Amniotic epithelial cell (primary cell): ENCODE measurements around the gene IFNW1.
A peak's percentile ranks its signal among the peaks of the same experiment; 100 is the strongest.

Source experiments
- DNase-seq: peaks from one replicate; pipeline ENCODE4 v3.0.0-alpha.2; 2010; ENCODE audit warnings: low read depth

Gene IFNW1

DNA sequence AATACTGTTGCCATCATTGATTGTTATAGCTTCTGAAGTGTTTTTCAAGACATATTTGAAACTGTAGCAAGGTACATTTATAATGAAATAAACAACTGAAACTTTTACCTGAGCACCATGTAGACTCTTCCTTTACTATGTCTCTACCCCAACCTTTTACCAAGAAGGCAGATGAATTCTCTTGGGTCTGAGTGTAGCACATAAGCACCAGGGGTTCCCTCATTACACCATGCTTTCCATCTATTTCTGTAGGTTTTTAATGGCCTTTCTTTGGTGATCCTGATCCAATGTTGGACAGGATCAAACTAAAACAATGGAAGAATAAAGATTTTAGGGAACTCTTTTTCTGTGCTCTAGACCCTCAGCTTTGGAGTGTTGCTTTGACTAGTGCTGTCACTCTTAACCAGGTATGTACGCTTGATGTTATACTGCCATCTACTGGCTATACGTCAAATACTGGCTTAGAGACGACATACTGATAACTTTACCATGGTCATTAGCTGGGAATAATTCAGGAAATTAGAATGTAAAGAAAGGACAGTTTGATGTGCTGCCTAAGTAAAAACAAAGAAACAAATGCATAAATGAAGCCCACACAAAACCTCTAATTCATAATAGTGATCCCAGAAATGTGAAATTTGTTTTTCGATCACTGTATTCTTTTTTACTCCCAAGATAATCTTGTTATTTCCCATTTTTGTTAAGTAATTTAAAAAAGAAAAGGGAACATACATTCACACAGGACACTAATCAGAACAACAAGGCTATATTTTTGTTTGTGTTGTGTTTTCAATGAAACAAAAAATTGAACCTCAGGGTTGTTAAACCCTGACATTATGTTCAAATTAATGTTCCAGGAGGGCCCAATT, 30.7 kb downstream of the IFNW1 start:
- peak; percentile 74 for DNase-seq

GRCh38 chr9:21104787-21105186, 36.8 kb downstream of the IFNW1 start:
- DNase-seq = no peak

GRCh38 chr9:21102305-21102704, 39.3 kb downstream of the IFNW1 start:
- peak; percentile 20 for DNase-seq

DNA sequence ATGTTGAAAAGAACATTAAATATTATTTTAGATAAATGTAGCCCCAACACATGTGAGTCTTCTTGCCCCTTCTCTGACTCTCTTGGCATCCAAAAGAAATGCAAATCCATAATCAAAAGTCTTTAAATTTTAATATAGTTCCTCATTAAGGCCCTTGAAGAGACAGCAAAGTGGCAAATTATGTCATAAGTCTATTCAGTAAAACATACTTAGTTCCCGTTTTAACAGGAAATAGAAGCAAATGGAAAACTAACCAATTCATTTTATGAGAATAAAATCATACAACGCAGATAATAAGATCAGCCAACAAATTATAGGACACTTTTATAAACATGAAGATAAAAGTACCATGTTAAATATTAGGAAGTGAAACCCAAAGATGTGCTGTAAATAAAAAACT, 43.8 kb downstream of the IFNW1 start:
- no peak for DNase-seq

GRCh38 chr9:21096901-21097255, 44.8 kb downstream of the IFNW1 start:
- peak; percentile 27 for DNase-seq

GRCh38 chr9:21096172-21096900, 45.3 kb downstream of the IFNW1 start:
- peak; percentile 71 for DNase-seq

GRCh38 chr9:21095561-21095960, 46.1 kb downstream of the IFNW1 start:
- peak; percentile 13 for DNase-seq
